Measurements from ENCODE around the gene ARHGEF28.

DNA sequence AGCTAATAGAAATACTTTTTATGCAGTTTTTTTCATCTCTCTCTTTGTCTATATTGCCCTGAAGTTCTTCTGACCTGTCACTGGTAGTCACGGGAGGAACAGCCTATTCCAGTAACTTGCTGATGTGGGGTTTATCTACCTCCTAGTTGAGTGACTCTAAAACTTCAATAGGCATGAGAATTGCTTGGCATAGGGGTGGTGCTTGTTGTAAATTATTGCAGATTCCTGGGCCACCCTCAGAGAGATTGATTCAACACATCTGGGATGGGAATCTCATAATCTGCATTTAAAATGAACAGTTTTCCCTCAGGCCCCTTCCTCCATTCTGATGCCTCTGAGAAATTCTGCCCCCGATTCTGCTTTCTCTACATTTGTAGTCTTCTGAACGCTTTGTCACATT, 184.4 kb downstream of the ARHGEF28 start:
- no peak for TF ChIP-seq CTCF (IDR thresholded peaks at IDR 0.05)
- TF ChIP-seq POLR2AphosphoS5 (IDR thresholded peaks at IDR 0.05), result no peak
- TF ChIP-seq POLR2A (IDR thresholded peaks at IDR 0.05), result no peak
